Retina (tissue), 1 donor: Measurements from ENCODE around the gene PKIB.
"Not testable (repeated sequence)": the region's sequence is repeated elsewhere in the genome, so short reads cannot be mapped to it uniquely, and the experiment has no call there.

Experiments used
- DNase-seq: peaks from one replicate; pipeline ENCODE4 v3.0.0-alpha.2; 2016

Gene PKIB

DNA sequence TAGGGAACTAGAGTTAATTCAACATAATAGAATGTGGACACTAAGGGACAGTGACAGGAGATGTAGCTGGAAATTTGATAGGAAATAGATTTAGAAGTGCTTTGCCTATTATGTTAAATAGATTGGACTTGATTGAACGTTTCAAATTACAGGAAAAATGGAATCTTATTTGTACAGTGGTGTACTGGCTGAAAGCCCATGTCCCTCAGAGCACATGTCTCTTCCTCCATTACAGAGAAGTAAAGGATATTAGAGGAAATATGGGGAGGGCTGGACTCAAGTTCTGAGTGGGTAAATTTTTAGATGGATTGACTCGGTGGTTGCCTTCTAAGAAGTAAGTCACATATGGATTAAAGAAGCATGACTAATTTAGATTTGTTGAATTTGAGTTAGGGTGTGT is 11.4 kb downstream of the PKIB start:
- DNase-seq: no peak

DNA sequence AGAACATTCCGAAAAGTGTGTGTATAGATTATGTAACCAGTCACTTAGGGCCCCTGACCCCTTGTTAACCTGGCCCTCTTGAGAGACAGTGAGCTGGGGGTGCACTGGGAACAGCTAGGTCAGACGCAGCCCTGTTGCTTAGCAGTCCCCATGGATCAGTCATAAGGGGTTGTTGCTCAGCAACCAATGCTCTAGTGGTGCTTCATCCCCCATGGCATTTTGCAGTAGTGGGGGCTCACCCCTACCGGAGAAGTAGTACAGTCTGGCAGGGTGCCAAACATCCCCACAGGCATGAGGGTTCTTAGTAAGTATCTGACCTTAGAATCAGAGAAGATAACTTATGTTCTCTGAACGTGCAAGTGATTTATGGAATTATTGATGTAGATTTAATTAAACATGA is 12.3 kb downstream of the PKIB start:
- peak; percentile 33 for DNase-seq

DNA sequence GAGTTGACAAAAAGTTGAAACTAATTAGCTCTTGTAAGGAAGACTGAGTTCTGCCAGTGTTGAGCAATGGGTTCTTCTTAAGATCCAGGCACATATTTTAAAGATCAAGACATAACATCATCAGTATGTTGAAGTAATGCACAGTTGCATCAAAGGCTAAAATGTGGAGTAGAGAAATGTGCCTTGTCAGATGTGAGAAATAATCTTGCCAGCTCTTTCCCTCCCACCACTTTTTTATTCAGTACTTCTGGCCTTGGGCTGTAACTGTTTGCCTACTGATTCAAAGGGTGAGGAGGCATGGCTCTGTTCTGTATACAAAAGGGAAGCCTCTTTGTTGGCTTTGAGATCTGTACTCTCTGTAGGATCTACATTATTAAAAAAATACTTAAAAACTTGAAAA is 13.1 kb downstream of the PKIB start:
- DNase-seq: no peak

DNA sequence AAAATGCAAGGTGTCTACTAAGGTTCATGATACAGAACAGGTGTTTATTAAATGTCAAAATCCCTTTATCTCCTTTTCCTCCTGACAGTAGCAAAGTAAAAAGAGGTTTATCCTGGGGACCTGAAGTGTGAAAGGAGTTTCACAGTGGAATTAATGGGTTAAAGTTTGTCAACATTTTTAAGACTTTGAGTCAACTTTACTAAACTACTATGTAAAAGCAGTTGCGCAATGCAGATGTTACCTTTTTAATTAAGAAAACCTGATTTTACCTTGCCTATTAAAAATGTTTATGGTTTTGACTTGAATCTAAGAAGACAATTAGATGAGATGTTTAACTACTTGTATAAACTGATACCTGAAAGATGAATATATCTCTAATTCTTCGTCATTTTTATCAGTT is 14.6 kb downstream of the PKIB start:
- DNase-seq: no peak

DNA sequence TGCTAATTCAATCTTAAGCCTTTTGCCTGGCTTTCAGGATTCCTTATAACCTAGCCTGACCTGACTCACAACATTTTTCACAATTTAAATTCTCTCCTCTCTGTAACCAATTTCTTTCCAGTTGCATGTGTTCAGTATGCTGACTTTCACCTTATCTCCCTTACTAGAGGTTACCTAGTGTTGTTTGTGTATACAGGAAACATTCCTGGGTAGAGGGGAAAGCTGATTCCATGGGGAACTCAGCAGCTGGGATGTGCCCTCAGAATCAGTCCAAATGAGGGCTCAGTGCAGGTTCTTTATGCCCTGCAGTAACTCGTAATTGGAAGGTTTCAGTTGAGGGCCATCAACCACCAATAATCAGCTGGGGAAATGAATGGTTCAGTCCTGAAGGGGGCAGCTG is 18.5 kb downstream of the PKIB start:
- DNase-seq: no peak

DNA sequence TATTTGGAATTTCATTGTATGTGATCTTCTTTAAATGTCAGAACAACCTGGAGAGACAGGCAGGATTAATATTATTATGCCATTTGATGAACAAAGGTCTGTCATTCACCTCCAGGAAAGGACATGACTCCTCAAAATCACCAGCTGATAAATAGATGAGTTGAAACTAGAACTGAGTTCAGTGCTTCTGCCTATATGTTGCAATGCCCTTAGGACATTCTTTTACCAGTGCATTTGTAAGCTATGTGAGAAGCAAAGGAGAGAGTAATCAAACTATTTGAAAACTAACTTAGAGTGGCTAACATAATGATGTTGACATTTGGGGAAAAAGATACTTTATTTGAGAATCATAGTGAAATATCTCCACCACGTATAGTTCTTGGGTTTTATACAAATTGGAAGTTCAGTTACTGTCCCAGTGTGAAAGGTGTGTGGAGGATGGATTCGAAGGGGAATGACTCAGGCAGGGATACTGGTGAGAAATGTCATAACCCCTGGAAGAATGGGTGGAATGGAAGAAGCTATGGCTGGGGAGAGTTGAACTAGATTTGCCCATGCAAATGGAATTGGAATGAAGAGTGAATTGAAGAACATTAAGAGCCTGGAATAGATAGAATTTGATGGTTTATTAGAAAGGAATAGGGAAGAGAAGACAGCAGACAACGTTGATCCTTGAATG is 21.5 kb downstream of the PKIB start:
- no peak for DNase-seq

DNA sequence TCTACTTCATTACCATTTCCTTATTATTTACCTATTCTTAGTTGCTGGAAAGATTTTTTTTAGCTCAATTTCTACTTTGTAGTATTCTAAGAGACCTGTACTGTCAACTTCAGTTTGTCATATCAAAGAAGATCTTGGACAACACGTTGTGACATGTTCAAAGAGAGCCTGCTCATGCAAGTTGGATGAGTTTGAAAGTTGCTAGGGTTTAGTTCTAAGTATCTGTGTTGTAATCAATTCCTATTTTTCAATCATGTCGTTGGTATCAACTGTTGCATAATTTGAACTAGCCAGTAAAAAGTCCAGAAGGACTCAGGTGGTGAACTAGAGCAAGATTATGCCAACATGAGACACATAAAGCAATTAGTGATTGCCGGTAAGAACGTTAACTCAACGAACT is 30.2 kb downstream of the PKIB start:
- DNase-seq: no peak

DNA sequence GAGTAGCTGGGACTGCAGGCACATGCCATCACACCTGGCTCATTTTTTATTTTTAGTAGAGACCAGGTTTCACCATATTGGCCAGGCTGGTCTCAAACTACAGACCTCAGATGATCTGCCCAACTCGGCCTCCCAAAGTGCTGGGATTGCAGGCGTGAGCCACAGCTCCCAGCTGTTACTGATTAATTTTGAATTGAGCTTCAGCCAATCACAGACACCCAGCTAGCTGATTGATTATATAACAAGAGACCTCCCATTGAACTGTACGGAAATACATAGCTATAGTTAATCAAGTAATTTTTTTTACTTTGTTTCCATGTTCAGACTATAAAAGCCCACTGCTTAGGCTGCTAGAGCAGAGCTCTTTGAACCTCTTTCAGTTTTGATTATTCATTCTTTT is 31.6 kb downstream of the PKIB start:
- no peak for DNase-seq

DNA sequence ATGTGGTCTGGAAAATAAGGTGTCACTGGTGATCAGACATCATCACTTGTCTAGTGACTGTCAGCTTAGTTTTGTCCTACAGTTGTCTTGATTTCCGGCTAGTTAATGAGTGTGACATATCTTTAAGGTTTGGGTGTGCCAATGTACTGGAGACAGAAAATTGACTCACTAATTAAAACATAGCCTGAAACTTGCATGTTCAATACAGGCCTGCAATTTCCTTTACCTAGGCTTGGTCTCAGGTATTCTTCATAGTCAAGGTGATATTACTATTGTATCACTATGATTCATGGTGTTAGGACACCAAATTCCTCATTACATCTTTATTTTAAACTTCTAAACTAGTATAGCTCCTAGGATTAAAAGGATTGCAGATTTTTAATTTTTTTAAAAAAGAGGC is 32.4 kb downstream of the PKIB start:
- DNase-seq: not testable (repeated sequence)

DNA sequence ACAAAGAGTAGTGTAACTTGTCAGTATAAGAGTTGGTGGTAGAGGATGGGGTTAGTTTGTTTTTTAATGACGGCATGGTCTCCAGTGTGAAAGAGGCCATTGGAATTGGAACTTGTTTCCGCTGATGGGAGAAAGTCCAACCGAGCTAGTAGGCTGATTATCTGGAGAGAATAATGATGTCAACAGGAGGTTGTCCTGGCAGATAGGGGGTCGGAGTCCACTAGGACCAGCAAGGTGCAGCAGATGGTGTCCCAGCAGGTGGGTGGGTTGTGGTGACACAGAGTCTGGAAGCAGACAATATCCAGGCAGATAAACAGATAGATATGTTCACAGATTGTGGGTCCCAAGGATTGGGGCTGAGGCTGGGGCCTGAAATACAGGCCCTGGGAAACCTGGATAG is 35.1 kb downstream of the PKIB start:
- DNase-seq: no peak

DNA sequence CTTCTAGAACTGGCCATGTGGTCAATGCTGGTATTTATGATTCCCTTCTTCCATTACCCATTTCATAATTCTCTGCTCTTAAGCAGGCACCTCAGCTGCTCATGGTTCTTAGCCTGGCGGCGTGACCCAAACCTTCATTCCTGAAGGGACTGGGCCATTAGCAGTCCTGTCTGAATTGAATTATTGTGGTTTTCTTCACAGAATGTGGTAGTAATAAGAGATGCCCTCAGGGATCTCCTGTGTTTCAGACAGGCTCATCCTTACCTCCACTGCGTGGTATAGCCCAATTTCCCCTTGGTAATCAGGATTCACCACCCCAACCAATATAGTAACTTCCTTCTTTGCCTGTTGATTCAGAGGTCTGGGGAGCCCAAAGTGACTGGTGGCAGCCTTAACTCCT is 37.6 kb downstream of the PKIB start:
- DNase-seq: no peak

DNA sequence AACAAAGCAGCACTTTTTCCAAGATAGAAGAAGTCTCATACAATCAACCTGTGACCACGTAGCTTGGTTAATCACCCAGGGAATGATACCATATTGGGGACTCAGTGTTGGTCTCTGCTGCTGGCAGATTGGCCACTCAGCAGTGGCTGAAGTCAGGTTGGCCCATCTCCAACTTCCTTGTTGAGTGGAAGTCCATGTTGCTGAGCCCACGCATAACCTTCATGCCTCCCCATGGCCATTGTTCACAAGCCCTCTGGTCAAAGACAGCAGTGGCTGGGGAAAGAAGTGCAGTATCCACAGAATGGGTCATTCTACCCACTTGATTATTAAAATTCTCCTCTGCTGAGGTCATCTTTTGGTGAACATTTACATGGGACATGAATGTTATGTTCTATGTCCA is 38.5 kb downstream of the PKIB start:
- no peak for DNase-seq

DNA sequence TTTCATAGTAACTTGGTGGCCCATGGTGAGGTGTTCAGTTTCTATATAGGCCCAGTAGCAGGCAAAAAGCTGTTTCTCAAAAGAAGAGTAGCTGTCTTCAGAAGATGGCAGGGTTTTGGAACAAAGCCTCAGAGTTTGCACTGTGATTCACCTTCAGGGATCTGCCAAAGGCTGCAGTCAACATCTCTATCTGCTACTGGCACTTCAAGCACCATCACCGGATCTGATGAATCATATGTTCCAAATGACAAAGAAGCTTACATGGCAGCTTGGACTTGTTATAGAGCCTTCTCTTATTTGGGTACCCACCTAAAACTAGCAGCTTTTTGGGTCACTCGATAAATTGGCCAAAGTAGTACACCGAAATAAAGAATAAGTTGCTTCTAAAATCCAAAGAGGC is 39.5 kb downstream of the PKIB start:
- DNase-seq: no peak

DNA sequence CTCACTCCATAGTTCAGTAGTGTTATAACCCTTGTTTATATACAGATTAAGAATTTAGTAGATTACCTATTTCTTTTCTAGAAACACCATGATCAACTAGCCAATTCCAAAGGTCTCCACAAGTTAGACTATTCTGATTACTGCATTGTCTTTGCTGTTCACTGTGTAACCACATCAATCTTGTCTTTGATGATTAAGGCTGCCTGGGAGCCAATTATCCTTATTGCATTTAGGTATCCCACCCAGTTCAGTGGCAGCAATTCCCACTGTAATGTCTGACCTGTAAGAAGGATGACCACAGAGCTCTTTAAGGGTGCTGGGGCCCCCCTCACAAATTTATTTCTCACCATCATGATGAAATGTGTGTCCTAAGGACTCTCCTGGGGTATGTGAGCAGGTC is 40.2 kb downstream of the PKIB start:
- no peak for DNase-seq

DNA sequence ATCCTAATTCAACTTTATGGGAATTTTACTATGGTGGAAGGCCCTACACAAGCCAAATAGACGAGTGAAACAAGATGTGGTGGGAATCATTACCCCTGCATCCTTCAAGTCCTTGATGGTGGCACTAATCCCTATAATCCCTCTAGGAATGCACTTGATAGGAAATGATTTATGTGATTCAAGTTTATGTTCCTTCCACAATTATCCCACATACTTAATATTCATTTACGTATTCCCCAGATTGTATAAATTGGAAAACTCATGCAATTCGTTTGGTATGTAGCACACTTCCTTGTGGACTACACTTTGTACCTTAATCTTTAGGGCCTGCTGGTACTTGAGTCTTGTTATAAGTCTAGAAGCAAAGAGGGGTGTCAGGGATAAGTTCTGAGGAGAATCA is 40.8 kb downstream of the PKIB start:
- no peak for DNase-seq

DNA sequence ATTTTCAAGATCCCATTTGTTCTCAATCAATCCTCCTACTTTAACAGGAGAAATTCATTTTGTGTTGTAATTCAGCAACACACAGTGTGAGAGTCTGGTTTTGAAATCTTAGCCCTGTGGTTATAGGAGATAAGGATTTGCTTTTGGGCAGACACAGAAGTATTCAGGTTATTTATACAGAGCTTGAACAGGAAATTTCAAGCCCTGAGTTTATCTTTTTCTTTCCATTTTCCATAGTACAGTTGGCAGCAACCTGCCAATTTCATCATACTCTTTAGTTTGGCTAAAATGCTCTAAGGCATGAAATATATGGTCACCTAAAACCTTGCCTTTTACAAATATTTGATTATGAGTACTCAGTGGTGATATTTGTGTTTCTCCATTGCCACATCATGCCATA is 41.4 kb downstream of the PKIB start:
- DNase-seq: no peak

DNA sequence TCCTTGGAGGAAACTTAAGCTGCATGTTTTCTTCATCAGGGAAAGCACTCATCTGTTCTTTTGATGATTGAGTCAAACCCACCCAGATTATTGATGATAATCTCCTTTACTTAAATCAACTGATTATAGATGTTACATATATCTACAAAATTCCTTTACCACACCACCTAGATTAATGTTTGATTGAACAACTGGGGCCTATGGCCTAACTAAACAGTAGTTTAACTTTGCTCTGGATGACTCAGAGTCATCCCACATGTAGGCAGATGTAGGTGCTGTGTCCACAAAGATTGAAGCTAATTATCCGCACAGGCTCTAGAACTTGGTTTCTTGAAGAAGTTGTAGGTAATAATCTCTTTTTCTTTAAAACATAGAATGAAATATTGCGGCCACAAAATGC is 42.2 kb downstream of the PKIB start:
- DNase-seq: no peak

DNA sequence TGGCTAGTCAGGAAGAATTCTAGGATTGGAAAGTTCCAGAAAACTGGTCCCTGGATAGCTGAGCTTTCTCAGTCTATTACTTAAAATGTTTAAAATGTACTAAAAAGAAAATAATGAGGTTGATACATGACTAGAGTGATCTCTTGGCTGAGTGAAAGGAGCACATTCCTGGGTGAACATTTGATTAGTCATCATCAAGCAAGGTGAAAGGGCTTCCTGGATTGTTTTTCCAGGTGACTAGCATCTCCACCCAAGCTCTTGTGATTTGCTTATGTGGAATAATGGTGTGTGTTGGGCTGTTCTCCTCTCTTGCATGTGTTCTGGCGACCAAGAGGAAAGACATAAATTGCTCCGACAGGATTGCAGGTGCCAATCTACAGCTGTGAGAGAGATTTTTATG is 42.9 kb downstream of the PKIB start:
- no peak for DNase-seq

DNA sequence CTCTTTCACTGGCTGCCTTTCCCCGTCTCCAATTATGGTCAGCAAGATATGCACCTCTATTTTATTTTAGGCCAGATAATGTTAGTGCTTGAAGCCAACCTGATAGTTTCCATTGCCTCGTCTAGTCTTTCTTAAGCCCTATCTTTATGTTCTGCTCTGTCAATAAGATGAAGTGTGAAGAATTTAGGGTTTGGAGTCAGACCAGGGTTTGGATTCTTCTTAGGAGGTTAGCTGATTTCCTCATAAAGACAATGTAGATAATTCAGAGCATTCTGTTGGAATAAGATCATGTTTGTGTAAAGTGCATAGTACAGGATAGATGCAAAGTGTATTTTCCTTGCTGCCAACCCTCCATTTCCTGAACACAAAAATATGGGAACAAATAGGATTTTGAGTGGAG is 43.8 kb downstream of the PKIB start:
- DNase-seq: no peak

DNA sequence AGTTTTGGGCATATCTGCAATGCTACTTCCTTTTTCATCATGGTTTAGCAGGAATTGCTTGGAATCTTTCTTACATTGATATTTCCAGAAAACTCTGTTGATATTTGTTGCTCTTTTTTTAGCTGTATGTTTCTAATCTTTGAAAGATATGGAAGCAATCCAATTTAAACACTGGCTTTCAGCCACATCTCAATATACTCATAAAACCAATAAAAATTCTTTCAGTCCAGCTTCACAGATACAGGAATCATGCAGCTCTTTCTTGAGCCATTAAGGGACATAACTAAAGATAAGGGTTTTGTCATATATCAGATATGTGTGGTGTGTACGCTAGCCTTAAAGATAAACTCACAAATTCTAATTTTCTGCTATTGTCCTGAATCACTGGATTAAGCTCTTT is 47.4 kb downstream of the PKIB start:
- no peak for DNase-seq

DNA sequence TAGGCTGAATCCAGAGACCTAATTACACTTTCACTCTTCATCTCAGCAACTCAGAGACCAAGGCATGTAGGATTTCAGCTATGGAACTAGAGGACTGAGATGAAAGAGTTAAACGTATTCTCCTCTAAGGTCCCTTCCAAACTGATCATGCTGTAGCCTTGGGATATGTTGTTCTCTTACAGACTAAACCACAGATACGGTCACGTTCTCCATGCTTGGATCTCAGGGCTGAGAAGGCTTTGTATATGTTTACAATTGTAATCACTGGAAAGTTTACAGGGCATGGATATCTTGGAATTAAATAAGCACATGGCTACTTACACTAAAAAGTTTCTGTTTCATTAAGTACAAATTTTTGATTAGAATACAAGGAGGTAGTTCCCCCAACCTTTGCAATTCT is 50.1 kb downstream of the PKIB start:
- no peak for DNase-seq

DNA sequence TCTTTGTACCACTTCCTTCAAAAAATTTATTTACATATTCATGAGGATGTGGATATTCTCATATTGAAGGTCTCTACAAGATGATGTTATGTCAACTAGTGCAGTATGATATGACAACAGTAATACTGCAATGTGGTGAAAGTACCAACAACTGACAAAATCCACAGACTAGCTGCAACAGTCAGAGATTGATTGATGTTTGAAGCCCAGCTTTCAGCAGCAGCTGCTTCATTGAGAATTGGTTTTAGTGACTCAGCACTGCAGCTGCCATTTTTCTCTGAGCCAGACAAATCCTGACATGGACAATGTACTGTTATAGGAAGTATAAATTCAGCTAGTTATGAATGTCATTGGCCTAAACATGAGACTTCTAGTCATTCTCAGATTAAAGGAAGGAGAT is 53.8 kb downstream of the PKIB start:
- no peak for DNase-seq

DNA sequence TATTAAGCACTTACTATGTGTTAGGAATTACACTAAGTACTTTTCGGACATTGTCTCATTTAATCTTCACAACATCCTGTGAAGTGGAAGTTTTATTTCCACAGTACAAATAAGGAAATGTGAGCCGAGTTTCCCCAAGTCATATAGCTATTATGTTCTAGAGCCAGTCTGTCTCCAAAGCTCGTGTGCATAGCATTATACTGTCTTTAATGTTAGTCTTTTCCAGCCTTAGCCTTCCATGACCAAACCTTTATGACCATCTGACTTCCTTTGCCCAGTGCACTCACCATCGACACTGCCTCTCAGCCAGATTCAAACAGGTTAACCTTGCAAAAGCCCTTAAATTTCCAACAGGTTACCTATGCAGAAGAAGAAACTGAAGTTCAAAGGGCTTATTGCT is 55.7 kb downstream of the PKIB start:
- DNase-seq: no peak

DNA sequence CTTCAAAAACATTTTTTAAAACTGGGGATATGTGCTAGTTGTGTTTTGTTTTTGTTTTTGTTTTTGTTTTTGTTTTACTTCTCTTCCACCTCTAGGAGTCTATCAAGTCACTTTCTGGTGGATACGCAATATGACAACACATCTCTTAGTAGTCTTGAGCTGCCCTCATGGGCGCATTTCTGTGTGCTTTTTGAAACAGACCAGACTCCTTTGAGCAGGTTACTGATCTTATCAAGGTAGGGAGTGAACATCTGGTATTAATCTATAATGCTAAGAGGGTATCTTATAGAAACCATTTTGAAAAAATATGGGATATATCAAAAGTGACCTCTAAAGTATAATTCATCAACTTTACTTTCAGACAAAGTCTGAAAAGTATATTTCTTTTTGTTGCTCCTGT is 56.2 kb downstream of the PKIB start:
- DNase-seq: no peak

DNA sequence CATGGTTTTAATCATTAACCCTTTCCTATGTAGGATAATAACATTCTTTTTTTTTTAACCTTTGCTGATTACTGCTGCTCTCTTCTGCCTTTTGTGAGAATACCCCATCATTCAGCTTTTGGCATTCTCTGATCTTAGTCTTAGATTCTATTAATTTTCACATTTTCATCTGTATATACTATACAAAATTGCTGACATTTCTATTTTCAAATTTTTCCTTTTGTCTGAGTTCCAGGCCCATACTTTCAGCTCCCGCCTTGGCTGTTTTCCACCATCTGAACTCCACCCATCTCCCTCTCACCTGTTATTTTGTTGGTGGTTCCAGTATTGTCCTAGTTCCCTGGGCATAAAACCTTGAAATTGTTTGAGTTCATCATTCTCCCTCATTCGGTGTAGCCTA is 59.2 kb downstream of the PKIB start:
- DNase-seq: no peak

DNA sequence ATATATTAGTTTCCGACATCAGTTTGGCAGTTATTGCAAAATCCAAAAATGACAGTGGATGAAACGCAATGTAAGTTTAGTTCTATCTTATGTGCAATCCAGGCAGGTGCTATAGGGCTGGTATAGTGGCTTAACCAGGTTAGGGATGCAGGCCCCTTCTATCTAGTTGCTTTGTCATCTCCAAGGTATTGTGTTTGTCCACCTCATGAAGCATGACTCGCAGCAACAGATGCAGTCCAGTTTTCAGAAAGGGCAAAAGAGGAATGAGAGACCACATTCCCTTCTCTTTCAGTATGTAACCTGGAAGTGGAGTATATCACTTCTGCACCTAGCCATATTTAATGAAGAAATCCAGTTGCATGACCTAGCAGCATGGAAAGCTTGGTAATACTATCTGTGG is 59.7 kb downstream of the PKIB start:
- DNase-seq: no peak
